Neural progenitor cell (in vitro differentiated cells): ENCODE results near the gene CHST15.

Source experiments
- EZH2phosphoT487 ChIP-seq: fragments of 200-600 bp; sonication (generic); IDR thresholded peaks from 2 replicates; pipeline ENCODE4 v1.6.1; 2017; ENCODE audit warnings: antibody characterized with exemption
- TF ChIP-seq, protein P1 (sequence below): fragments of 200-600 bp; sonication (generic); IDR thresholded peaks from 2 replicates; pipeline ENCODE4 v1.5.1; 2017; ENCODE audit warnings: antibody characterized with exemption, mild to moderate bottlenecking

- TF ChIP-seq, protein P1, sequence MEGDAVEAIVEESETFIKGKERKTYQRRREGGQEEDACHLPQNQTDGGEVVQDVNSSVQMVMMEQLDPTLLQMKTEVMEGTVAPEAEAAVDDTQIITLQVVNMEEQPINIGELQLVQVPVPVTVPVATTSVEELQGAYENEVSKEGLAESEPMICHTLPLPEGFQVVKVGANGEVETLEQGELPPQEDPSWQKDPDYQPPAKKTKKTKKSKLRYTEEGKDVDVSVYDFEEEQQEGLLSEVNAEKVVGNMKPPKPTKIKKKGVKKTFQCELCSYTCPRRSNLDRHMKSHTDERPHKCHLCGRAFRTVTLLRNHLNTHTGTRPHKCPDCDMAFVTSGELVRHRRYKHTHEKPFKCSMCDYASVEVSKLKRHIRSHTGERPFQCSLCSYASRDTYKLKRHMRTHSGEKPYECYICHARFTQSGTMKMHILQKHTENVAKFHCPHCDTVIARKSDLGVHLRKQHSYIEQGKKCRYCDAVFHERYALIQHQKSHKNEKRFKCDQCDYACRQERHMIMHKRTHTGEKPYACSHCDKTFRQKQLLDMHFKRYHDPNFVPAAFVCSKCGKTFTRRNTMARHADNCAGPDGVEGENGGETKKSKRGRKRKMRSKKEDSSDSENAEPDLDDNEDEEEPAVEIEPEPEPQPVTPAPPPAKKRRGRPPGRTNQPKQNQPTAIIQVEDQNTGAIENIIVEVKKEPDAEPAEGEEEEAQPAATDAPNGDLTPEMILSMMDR = no peak
- no peak for TF ChIP-seq EZH2phosphoT487
These were observed 1.0 kb upstream of the CHST15 start for GRCh38 chr10:124094419-124094785.
